ENCODE measurements around the gene NPW.
A peak's percentile ranks its signal among the peaks of the same experiment; 100 is the strongest.

NPW gene

GRCh38 chr16:1992704-1993317 lies 26.8 kb upstream of the NPW start:
- ATAC-seq: no peak
- Mint-ChIP-seq H3K4me3 (no peak overlapping the region), H3K27ac (peak overlapping the region; percentile 67), H3K36me3 (peaks cover 12% of the 10 kb centered on the region), H3K27me3 (no peaks in the 10 kb centered on the region), H3K4me1 (peaks cover 33% of the 10 kb centered on the region), H3K9me3 (no peaks in the 10 kb centered on the region)

GRCh38 chr16:1993731-1994131 lies 25.9 kb upstream of the NPW start:
- Mint-ChIP-seq H3K4me3 (no peak overlapping the region), H3K27ac (peak overlapping the region; percentile 67), H3K36me3 (peaks cover 19% of the 10 kb centered on the region), H3K27me3 (no peaks in the 10 kb centered on the region), H3K9me3 (no peaks in the 10 kb centered on the region), H3K4me1 (peaks cover 33% of the 10 kb centered on the region)
- ATAC-seq: no peak

- ATAC-seq: no peak
- H3K4me3 Mint-ChIP-seq: no peak overlapping the region
- no peak overlapping the region for H3K27ac Mint-ChIP-seq
- peaks cover 43% of the 10 kb centered on the region for H3K36me3 Mint-ChIP-seq
- no peaks in the 10 kb centered on the region for H3K27me3 Mint-ChIP-seq
- H3K9me3 Mint-ChIP-seq: no peaks in the 10 kb centered on the region
- peaks cover 13% of the 10 kb centered on the region for H3K4me1 Mint-ChIP-seq
These were observed 21.9 kb upstream of the NPW start for GRCh38 chr16:1997494-1998359.

GRCh38 chr16:1998360-1998835 lies 21.2 kb upstream of the NPW start:
- H3K36me3 Mint-ChIP-seq: peaks cover 43% of the 10 kb centered on the region
- no peaks in the 10 kb centered on the region for H3K27me3 Mint-ChIP-seq
- H3K27ac Mint-ChIP-seq: no peak overlapping the region
- peaks cover 9% of the 10 kb centered on the region for H3K4me1 Mint-ChIP-seq
- H3K4me3 Mint-ChIP-seq: no peak overlapping the region
- no peaks in the 10 kb centered on the region for H3K9me3 Mint-ChIP-seq
- no peak for ATAC-seq

- Mint-ChIP-seq H3K27ac (no peak overlapping the region), H3K27me3 (no peaks in the 10 kb centered on the region), H3K9me3 (no peaks in the 10 kb centered on the region), H3K4me3 (no peak overlapping the region), H3K4me1 (peaks cover 5% of the 10 kb centered on the region), H3K36me3 (peaks cover 43% of the 10 kb centered on the region)
- ATAC-seq: no peak
These were observed 20.5 kb upstream of the NPW start for GRCh38 chr16:1998852-1999801.

GRCh38 chr16:1999866-2000514 lies 19.6 kb upstream of the NPW start:
- peaks cover 12% of the 10 kb centered on the region for H3K4me1 Mint-ChIP-seq
- H3K27ac Mint-ChIP-seq: no peak overlapping the region
- no peak for ATAC-seq
- peaks cover 46% of the 10 kb centered on the region for H3K36me3 Mint-ChIP-seq
- no peak overlapping the region for H3K4me3 Mint-ChIP-seq
- no peaks in the 10 kb centered on the region for H3K27me3 Mint-ChIP-seq
- H3K9me3 Mint-ChIP-seq: no peaks in the 10 kb centered on the region

GRCh38 chr16:2001035-2001434 lies 18.6 kb upstream of the NPW start:
- H3K4me1 Mint-ChIP-seq: peaks cover 22% of the 10 kb centered on the region
- H3K27me3 Mint-ChIP-seq: no peaks in the 10 kb centered on the region
- no peak overlapping the region for H3K27ac Mint-ChIP-seq
- H3K36me3 Mint-ChIP-seq: peaks cover 46% of the 10 kb centered on the region
- H3K9me3 Mint-ChIP-seq: no peaks in the 10 kb centered on the region
- ATAC-seq: no peak
- no peak overlapping the region for H3K4me3 Mint-ChIP-seq

GRCh38 chr16:2001456-2002355 lies 17.9 kb upstream of the NPW start:
- peaks cover 29% of the 10 kb centered on the region for H3K4me1 Mint-ChIP-seq

GRCh38 chr16:2002406-2003230 lies 17.0 kb upstream of the NPW start:
- H3K36me3 Mint-ChIP-seq: peaks cover 54% of the 10 kb centered on the region
- H3K27me3 Mint-ChIP-seq: no peaks in the 10 kb centered on the region
- no peaks in the 10 kb centered on the region for H3K9me3 Mint-ChIP-seq
- ATAC-seq: no peak
- no peak overlapping the region for H3K27ac Mint-ChIP-seq
- H3K4me1 Mint-ChIP-seq: peaks cover 38% of the 10 kb centered on the region
- H3K4me3 Mint-ChIP-seq: no peak overlapping the region

More at GRCh38 chr16:2001456-2002355, 17.9 kb upstream of the NPW start:
- Mint-ChIP-seq H3K27ac (no peak overlapping the region), H3K36me3 (peaks cover 49% of the 10 kb centered on the region), H3K9me3 (no peaks in the 10 kb centered on the region), H3K4me3 (no peak overlapping the region), H3K27me3 (no peaks in the 10 kb centered on the region)
- no peak for ATAC-seq

- peaks cover 58% of the 10 kb centered on the region for H3K36me3 Mint-ChIP-seq
- H3K9me3 Mint-ChIP-seq: no peaks in the 10 kb centered on the region
- ATAC-seq: no peak
- no peak overlapping the region for H3K4me3 Mint-ChIP-seq
- H3K27ac Mint-ChIP-seq: no peak overlapping the region
- no peaks in the 10 kb centered on the region for H3K27me3 Mint-ChIP-seq
- H3K4me1 Mint-ChIP-seq: peaks cover 45% of the 10 kb centered on the region
These were observed 16.3 kb upstream of the NPW start for GRCh38 chr16:2003231-2003826.

- Mint-ChIP-seq H3K4me3 (peak overlapping the region; percentile 12), H3K4me1 (peaks cover 52% of the 10 kb centered on the region), H3K27ac (peak overlapping the region; percentile 30), H3K36me3 (peaks cover 56% of the 10 kb centered on the region), H3K27me3 (no peaks in the 10 kb centered on the region), H3K9me3 (no peaks in the 10 kb centered on the region)
- peak; percentile 90 for ATAC-seq
These were observed 15.6 kb upstream of the NPW start for GRCh38 chr16:2003827-2004641.

- H3K27ac Mint-ChIP-seq: peak overlapping the region; percentile 60
- H3K36me3 Mint-ChIP-seq: peaks cover 54% of the 10 kb centered on the region
- no peak for ATAC-seq
- peaks cover 53% of the 10 kb centered on the region for H3K4me1 Mint-ChIP-seq
- no peaks in the 10 kb centered on the region for H3K9me3 Mint-ChIP-seq
- H3K4me3 Mint-ChIP-seq: peak overlapping the region; percentile 26
- no peaks in the 10 kb centered on the region for H3K27me3 Mint-ChIP-seq
These were observed 14.6 kb upstream of the NPW start for GRCh38 chr16:2004795-2005517.
